Stimulated activated CD8-positive, alpha-beta memory T cell treated with anti-CD3 and anti-CD28 coated beads, Interleukin-7, amount 100 ng/mL, for 1 hour (primary cell): Measurements from ENCODE around the gene SLC30A2.

Experiments
- DNase-seq, 2 donors: peaks; one replicate each; pipeline ENCODE4 v3.0.0-alpha.2; 2020; ENCODE audit warnings: low read depth in 2 of 2

Gene SLC30A2

GRCh38 chr1:25996966-25997827, 48.7 kb downstream of the SLC30A2 start:
- DNase-seq = no peak

- no peak for DNase-seq
Observed at GRCh38 chr1:25994402-25995150, 51.3 kb downstream of the SLC30A2 start.

GRCh38 chr1:25993197-25993951, 52.5 kb downstream of the SLC30A2 start:
- DNase-seq = no peak

- DNase-seq = no peak
Observed at GRCh38 chr1:25992689-25993171, 53.2 kb downstream of the SLC30A2 start.

- DNase-seq = no peak
Observed at GRCh38 chr1:25991937-25992688, 53.8 kb downstream of the SLC30A2 start.

GRCh38 chr1:25990702-25991395, 55.1 kb downstream of the SLC30A2 start:
- peak; percentile 14 to 20 for DNase-seq

- DNase-seq = no peak
Observed at GRCh38 chr1:25990251-25990650, 55.7 kb downstream of the SLC30A2 start.

GRCh38 chr1:25989440-25990234, 56.3 kb downstream of the SLC30A2 start:
- DNase-seq = no peak

- no peak for DNase-seq
Observed at GRCh38 chr1:25987951-25988350, 58.0 kb downstream of the SLC30A2 start.
